Natural killer cell treated with Interleukin-12 subunit alpha and Interleukin-12 subunit beta and Interleukin-15 and Interleukin-18, amount 100 ng/mL, for 72 hours (primary cell): ENCODE measurements around the gene FAM219A. TPM values are rescaled to one million over a fixed set of nuclear protein-coding genes. Genes with fewer than 3 reads are reported as not detected.

Source experiments
- ATAC-seq, 2 donors: fragments of 150-1000 bp; cut with Tn5 transposase in 1 of 2; sonication (Bioruptor Pico), chemical (Tn5 transposase) in 1 of 2; 2 replicates each; pipeline ENCODE4 v1.10.0; 2021
- DNase-seq: peaks from one replicate; pipeline ENCODE4 v3.0.0; 2022; ENCODE audit warnings: low spot score
- H3K27ac Mint-ChIP-seq, 2 donors: 1 replicate in 1 of 2; 2 replicates in 1 of 2; pipeline ENCODE4 v1.8.0; 2022; ENCODE audit warnings: mixed read lengths in 2 of 2, mild to moderate bottlenecking in 1 of 2, moderate library complexity in 1 of 2
- H3K27me3 Mint-ChIP-seq, 2 donors: 1 replicate in 1 of 2; 2 replicates in 1 of 2; pipeline ENCODE4 v1.8.0; 2022; ENCODE audit warnings: mixed read lengths in 2 of 2
- H3K36me3 Mint-ChIP-seq: one replicate; pipeline ENCODE4 v1.8.0; 2022; ENCODE audit warnings: mixed read lengths
- H3K4me1 Mint-ChIP-seq, 2 donors: 1 replicate in 1 of 2; 2 replicates in 1 of 2; pipeline ENCODE4 v1.8.0; 2022; ENCODE audit warnings: low read depth in 2 of 2, mixed read lengths in 2 of 2, mild to moderate bottlenecking in 1 of 2
- H3K4me3 Mint-ChIP-seq: one replicate; pipeline ENCODE4 v1.8.0; 2022; ENCODE audit warnings: mixed read lengths
- H3K9me3 Mint-ChIP-seq: 2 replicates; pipeline ENCODE4 v1.8.0; 2022; ENCODE audit warnings: mixed read lengths
- total RNA-seq, 2 donors: library from RNA; stranded (reverse); gene quantifications; one replicate each; pipeline ENCODE4 v1.2.3, GENCODE V29; 2022

Gene FAM219A
- 10 to 100 TPM; 21.4 to 23.5 TPM for total RNA-seq

- H3K27ac Mint-ChIP-seq = peak within 1 kb of the TSS; percentile 58 to 78
- H3K36me3 Mint-ChIP-seq = no peaks in the 10 kb centered on the region
- H3K4me1 Mint-ChIP-seq = peaks cover 41 to 48% of the 10 kb centered on the region in 2 donors
- ATAC-seq (peak; percentile 97 to 98), DNase-seq (peak; percentile 99)
- H3K4me3 Mint-ChIP-seq = peak within 1 kb of the TSS; percentile 89
- peaks cover 6 to 18% of the 10 kb centered on the region in 2 donors for H3K27me3 Mint-ChIP-seq
- H3K9me3 Mint-ChIP-seq = no peaks in the 10 kb centered on the region
Measured at GRCh38 chr9:34458013-34458958, at the start of gene FAM219A, which contains the start of gene DNAI1. TSS of gene FAM219A (minus strand) at chr9:34458570. CDS start at chr9:34458263, 307 bp downstream. TSS of gene DNAI1 (plus strand) at chr9:34458805. CDS start at chr9:34459006, 201 bp downstream.

- H3K27ac Mint-ChIP-seq = no peak overlapping the region
- no peak for DNase-seq
Measured at GRCh38 chr9:34507966-34508365, 49.6 kb upstream of the FAM219A start.

GRCh38 chr9:34507556-34507955 lies 49.2 kb upstream of the FAM219A start:
- no peak overlapping the region for H3K27ac Mint-ChIP-seq
- ATAC-seq (no peak), DNase-seq (no peak)
- H3K4me1 Mint-ChIP-seq = no peaks in the 10 kb centered on the region
- no peak overlapping the region for H3K4me3 Mint-ChIP-seq
- H3K27me3 Mint-ChIP-seq = peaks cover 0 to 3% of the 10 kb centered on the region in 2 donors
- H3K9me3 Mint-ChIP-seq = no peaks in the 10 kb centered on the region
- H3K36me3 Mint-ChIP-seq = no peaks in the 10 kb centered on the region

More at GRCh38 chr9:34507966-34508365, 49.6 kb upstream of the FAM219A start:
- H3K27me3 Mint-ChIP-seq = peaks cover 0 to 3% of the 10 kb centered on the region in 2 donors
- no peak for ATAC-seq
- H3K4me1 Mint-ChIP-seq = no peaks in the 10 kb centered on the region
- no peaks in the 10 kb centered on the region for H3K9me3 Mint-ChIP-seq
- no peaks in the 10 kb centered on the region for H3K36me3 Mint-ChIP-seq
- no peak overlapping the region for H3K4me3 Mint-ChIP-seq

DNA sequence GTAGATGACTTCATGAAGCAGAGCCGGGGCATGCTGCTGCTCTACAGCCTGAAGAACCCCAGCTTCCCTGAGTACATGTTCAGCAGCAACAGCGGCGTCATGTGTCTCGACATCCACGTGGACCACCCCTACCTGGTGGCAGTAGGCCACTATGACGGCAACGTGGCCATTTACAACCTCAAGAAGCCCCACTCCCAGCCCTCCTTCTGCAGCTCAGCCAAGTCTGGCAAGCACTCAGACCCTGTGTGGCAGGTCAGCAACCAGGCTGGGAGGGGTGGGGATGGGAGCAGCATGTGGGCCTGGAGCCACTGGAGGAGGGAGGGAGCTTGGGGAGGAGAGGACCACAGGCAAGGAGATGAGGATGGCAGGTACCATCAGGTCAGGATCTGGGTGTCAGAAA lies 48.3 kb upstream of the FAM219A start:
- Mint-ChIP-seq H3K4me1 (no peaks in the 10 kb centered on the region), H3K27ac (no peak overlapping the region), H3K9me3 (no peaks in the 10 kb centered on the region), H3K27me3 (peaks cover 0 to 3% of the 10 kb centered on the region in 2 donors), H3K36me3 (no peaks in the 10 kb centered on the region), H3K4me3 (no peak overlapping the region)
- ATAC-seq = no peak
- no peak for DNase-seq

DNA sequence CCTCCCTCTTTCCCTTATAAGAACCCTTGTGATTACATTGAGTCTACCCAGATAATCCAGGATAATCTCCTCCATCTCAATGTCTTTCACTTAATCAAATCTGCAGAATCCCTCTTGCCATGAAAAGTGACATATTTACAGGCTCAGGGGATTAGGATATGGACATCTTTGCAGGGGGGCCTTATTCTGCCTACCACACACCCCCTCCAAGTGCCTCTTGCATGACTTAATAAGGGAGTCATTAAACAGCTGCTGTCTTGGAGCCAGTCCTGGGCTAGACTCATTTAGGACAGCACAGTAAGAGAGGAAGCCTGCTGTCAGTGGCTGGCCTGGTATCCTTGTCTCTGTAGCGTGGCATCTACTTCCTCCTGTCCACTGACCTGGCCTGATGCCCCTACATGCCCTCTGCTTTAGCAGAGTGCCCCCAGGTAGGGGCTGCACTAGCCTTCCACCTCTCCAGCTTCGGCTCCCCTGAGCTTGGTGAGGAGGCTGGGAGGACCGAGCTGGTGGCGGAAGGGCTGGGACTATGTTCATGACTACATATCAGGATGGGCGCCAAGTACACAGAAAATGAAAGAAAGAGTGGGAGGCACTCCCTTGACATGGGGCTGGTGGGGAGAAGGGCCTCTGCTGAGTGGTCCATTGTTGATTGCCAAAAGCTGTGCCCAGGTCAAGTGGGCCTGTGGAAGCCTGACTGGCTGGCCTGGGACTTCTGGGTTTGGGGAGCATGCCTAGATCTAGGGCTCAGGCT lies 47.2 kb upstream of the FAM219A start:
- no peak overlapping the region for H3K27ac Mint-ChIP-seq
- H3K9me3 Mint-ChIP-seq = no peaks in the 10 kb centered on the region
- H3K36me3 Mint-ChIP-seq = no peaks in the 10 kb centered on the region
- no peaks in the 10 kb centered on the region for H3K4me1 Mint-ChIP-seq
- peaks cover 1 to 3% of the 10 kb centered on the region in 2 donors for H3K27me3 Mint-ChIP-seq
- no peak for DNase-seq
- no peak for ATAC-seq
- H3K4me3 Mint-ChIP-seq = no peak overlapping the region

DNA sequence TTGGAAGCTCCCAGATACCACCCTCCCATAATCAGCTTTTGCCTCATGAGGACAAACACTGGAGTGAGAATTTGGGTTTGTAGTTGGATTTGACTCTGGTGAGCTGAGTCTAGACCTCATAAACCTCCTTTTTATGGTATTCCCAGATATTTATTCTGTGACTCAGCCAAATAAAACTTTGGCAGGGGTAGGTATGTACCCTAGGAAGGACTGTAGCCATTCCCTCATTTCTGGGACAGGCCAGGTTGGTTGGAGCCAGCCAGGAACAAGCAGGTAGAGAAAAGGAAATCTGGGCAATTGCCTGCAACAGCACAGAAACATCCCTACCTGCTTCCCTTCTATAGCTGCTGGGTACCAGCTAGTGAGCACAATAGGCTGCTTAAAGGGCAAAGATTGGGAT lies 45.0 kb upstream of the FAM219A start:
- no peak overlapping the region for H3K4me3 Mint-ChIP-seq
- H3K9me3 Mint-ChIP-seq = no peaks in the 10 kb centered on the region
- peaks cover 9 to 18% of the 10 kb centered on the region in 2 donors for H3K27me3 Mint-ChIP-seq
- ATAC-seq (no peak), DNase-seq (no peak)
- no peaks in the 10 kb centered on the region for H3K36me3 Mint-ChIP-seq
- no peak overlapping the region for H3K27ac Mint-ChIP-seq
- no peaks in the 10 kb centered on the region for H3K4me1 Mint-ChIP-seq

GRCh38 chr9:34502891-34503290 lies 44.5 kb upstream of the FAM219A start:
- DNase-seq (peak; percentile 16), ATAC-seq (no peak)
- H3K27me3 Mint-ChIP-seq = peaks cover 9 to 19% of the 10 kb centered on the region in 2 donors
- H3K4me3 Mint-ChIP-seq = no peak overlapping the region
- H3K36me3 Mint-ChIP-seq = no peaks in the 10 kb centered on the region
- H3K4me1 Mint-ChIP-seq = no peaks in the 10 kb centered on the region
- H3K27ac Mint-ChIP-seq = no peak overlapping the region
- H3K9me3 Mint-ChIP-seq = no peaks in the 10 kb centered on the region

GRCh38 chr9:34502471-34502870 lies 44.1 kb upstream of the FAM219A start:
- ATAC-seq = no peak
- Mint-ChIP-seq H3K9me3 (no peaks in the 10 kb centered on the region), H3K27ac (no peak overlapping the region), H3K27me3 (peaks cover 13 to 23% of the 10 kb centered on the region in 2 donors), H3K4me1 (no peaks in the 10 kb centered on the region), H3K36me3 (no peaks in the 10 kb centered on the region), H3K4me3 (no peak overlapping the region)
- DNase-seq = peak; percentile 55

- H3K27me3 Mint-ChIP-seq = peaks cover 15 to 28% of the 10 kb centered on the region in 2 donors
- peak in 1 of 2 donors; percentile 17 for ATAC-seq
- no peaks in the 10 kb centered on the region for H3K36me3 Mint-ChIP-seq
- peak; percentile 6 for DNase-seq
- no peaks in the 10 kb centered on the region for H3K4me1 Mint-ChIP-seq
- H3K27ac Mint-ChIP-seq = no peak overlapping the region
- no peaks in the 10 kb centered on the region for H3K9me3 Mint-ChIP-seq
- no peak overlapping the region for H3K4me3 Mint-ChIP-seq
Measured at GRCh38 chr9:34501889-34502425, 43.6 kb upstream of the FAM219A start.

DNA sequence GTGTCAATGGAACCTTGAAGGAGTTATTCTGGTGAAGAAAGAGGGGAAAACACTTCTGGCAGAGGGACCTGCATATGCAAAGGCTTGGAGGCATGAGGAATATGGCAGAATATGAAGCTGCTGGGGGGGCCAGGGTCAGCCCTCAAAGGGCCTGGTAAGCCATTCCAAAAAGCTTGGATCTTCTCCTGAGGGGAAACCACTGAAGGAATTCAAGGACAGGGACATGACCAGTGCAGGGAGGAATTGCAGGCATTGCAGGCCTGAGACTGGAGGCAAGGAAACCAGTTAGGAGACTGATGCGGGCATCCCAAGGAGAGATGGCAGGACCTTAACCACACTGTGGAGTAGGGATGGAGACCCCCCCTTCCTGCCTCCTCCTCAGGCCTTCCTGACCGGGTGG lies 43.0 kb upstream of the FAM219A start:
- no peaks in the 10 kb centered on the region for H3K9me3 Mint-ChIP-seq
- no peaks in the 10 kb centered on the region for H3K4me1 Mint-ChIP-seq
- H3K27ac Mint-ChIP-seq = no peak overlapping the region
- H3K36me3 Mint-ChIP-seq = no peaks in the 10 kb centered on the region
- DNase-seq = no peak
- no peak overlapping the region for H3K4me3 Mint-ChIP-seq
- H3K27me3 Mint-ChIP-seq = peaks cover 15 to 29% of the 10 kb centered on the region in 2 donors
- ATAC-seq = no peak

- Mint-ChIP-seq H3K4me1 (no peaks in the 10 kb centered on the region), H3K27ac (no peak overlapping the region), H3K9me3 (no peaks in the 10 kb centered on the region), H3K36me3 (no peaks in the 10 kb centered on the region), H3K4me3 (no peak overlapping the region), H3K27me3 (peaks cover 15 to 29% of the 10 kb centered on the region in 2 donors)
- peak; percentile 64 to 69 for ATAC-seq
- peak; percentile 81 for DNase-seq
Measured at GRCh38 chr9:34500623-34501267, 42.4 kb upstream of the FAM219A start.

- Mint-ChIP-seq H3K36me3 (no peaks in the 10 kb centered on the region), H3K4me1 (no peaks in the 10 kb centered on the region), H3K9me3 (no peaks in the 10 kb centered on the region), H3K27me3 (peaks cover 15 to 29% of the 10 kb centered on the region in 2 donors), H3K4me3 (no peak overlapping the region), H3K27ac (no peak overlapping the region)
- ATAC-seq = no peak
- DNase-seq = peak; percentile 40
Measured at GRCh38 chr9:34499076-34499475, 40.7 kb upstream of the FAM219A start.

- H3K9me3 Mint-ChIP-seq = no peaks in the 10 kb centered on the region
- H3K4me3 Mint-ChIP-seq = no peak overlapping the region
- H3K27ac Mint-ChIP-seq = no peak overlapping the region
- H3K27me3 Mint-ChIP-seq = peaks cover 15 to 29% of the 10 kb centered on the region in 2 donors
- DNase-seq (peak; percentile 3), ATAC-seq (no peak)
- no peaks in the 10 kb centered on the region for H3K36me3 Mint-ChIP-seq
- H3K4me1 Mint-ChIP-seq = no peaks in the 10 kb centered on the region
Measured at GRCh38 chr9:34498553-34498952, 40.2 kb upstream of the FAM219A start.
